Measurements from ENCODE around the gene CCDC110. TPM values are rescaled to one million over a fixed set of nuclear protein-coding genes. Genes with fewer than 3 reads are reported as not detected.

The CCDC110 gene
- total RNA-seq, 1 experiment from 2014 or later: 2.1 TPM

DNA sequence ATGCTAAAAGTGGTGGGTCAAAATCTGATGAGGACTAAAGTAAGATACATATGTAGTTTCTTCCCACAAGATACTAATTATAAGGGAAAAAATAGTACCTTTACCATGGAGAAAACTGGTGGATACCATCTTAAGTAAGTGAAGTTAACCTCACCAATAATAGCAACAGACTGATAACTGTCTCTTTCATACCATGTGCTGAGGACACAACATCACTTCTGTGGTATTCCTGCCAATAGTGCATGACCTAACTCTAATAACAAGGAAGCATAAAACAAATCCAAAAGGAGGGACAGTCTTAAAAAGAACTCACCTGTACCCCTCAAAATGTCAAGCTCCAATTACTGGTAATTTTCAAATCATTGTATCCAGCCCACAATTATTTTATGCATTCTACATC is 54.6 kb downstream of the CCDC110 start (continued):
- TF ChIP-seq, protein P1, sequence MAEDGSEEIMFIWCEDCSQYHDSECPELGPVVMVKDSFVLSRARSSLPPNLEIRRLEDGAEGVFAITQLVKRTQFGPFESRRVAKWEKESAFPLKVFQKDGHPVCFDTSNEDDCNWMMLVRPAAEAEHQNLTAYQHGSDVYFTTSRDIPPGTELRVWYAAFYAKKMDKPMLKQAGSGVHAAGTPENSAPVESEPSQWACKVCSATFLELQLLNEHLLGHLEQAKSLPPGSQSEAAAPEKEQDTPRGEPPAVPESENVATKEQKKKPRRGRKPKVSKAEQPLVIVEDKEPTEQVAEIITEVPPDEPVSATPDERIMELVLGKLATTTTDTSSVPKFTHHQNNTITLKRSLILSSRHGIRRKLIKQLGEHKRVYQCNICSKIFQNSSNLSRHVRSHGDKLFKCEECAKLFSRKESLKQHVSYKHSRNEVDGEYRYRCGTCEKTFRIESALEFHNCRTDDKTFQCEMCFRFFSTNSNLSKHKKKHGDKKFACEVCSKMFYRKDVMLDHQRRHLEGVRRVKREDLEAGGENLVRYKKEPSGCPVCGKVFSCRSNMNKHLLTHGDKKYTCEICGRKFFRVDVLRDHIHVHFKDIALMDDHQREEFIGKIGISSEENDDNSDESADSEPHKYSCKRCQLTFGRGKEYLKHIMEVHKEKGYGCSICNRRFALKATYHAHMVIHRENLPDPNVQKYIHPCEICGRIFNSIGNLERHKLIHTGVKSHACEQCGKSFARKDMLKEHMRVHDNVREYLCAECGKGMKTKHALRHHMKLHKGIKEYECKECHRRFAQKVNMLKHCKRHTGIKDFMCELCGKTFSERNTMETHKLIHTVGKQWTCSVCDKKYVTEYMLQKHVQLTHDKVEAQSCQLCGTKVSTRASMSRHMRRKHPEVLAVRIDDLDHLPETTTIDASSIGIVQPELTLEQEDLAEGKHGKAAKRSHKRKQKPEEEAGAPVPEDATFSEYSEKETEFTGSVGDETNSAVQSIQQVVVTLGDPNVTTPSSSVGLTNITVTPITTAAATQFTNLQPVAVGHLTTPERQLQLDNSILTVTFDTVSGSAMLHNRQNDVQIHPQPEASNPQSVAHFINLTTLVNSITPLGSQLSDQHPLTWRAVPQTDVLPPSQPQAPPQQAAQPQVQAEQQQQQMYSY (CRISPR knock-in tag; IDR thresholded peaks at IDR 0.05): no peak
- no peak for TF ChIP-seq ZNF121 (CRISPR knock-in tag; IDR thresholded peaks at IDR 0.05)

DNA sequence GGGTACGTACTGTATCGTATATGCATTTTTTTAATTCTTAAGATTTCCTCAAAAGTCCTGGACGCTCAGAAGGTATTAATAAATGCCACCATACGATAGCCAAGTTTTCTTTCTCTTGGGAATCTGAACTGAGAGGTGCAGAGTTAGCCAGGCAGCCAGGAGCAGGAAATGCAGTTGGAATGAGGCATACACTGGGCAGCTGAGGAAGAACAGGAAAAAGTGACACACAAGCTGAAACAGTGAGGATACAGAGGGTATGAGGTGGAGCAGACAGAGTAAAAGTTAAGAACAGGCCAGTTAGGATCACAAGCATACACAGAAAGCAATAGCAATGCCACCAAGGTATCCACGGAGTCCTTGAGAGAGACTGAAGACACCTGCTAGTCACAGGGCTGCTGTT is 59.1 kb downstream of the CCDC110 start:
- Mint-ChIP-seq H3K27me3 (ENCODE audit: low read depth) (no peaks in the 10 kb centered on the region; the same call in 1 of the 2 replicates), H3K27ac (no peak overlapping the region), H3K36me3 (peaks cover 22% of the 10 kb centered on the region), H3K4me3 (no peak overlapping the region), H3K9me3 (peaks cover 7% of the 10 kb centered on the region), H3K4me1 (no peaks in the 10 kb centered on the region)
- POLR2A ChIA-PET: no interaction called here
- CTCF ChIA-PET: no interaction called here
- ATAC-seq: no peak
- TF ChIP-seq SP1 (CRISPR knock-in tag; conservative IDR thresholded peaks at IDR 0.05) (no peak), MYBL2 (CRISPR knock-in tag; IDR thresholded peaks at IDR 0.05) (no peak), TCF7 (CRISPR knock-in tag; IDR thresholded peaks at IDR 0.05; ENCODE audit: low read depth) (no peak), JAZF1 (CRISPR knock-in tag; IDR thresholded peaks at IDR 0.05) (no peak), TEAD4 (CRISPR knock-in tag; IDR thresholded peaks at IDR 0.05) (no peak), HMGA2 (CRISPR knock-in tag; IDR thresholded peaks at IDR 0.05) (no peak), ZNF121 (CRISPR knock-in tag; IDR thresholded peaks at IDR 0.05) (no peak), ZNF232 (CRISPR knock-in tag; IDR thresholded peaks at IDR 0.05) (no peak)
- TF ChIP-seq, protein P2, sequence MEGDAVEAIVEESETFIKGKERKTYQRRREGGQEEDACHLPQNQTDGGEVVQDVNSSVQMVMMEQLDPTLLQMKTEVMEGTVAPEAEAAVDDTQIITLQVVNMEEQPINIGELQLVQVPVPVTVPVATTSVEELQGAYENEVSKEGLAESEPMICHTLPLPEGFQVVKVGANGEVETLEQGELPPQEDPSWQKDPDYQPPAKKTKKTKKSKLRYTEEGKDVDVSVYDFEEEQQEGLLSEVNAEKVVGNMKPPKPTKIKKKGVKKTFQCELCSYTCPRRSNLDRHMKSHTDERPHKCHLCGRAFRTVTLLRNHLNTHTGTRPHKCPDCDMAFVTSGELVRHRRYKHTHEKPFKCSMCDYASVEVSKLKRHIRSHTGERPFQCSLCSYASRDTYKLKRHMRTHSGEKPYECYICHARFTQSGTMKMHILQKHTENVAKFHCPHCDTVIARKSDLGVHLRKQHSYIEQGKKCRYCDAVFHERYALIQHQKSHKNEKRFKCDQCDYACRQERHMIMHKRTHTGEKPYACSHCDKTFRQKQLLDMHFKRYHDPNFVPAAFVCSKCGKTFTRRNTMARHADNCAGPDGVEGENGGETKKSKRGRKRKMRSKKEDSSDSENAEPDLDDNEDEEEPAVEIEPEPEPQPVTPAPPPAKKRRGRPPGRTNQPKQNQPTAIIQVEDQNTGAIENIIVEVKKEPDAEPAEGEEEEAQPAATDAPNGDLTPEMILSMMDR (IDR thresholded peaks at IDR 0.05): no peak
- TF ChIP-seq, protein P3, sequence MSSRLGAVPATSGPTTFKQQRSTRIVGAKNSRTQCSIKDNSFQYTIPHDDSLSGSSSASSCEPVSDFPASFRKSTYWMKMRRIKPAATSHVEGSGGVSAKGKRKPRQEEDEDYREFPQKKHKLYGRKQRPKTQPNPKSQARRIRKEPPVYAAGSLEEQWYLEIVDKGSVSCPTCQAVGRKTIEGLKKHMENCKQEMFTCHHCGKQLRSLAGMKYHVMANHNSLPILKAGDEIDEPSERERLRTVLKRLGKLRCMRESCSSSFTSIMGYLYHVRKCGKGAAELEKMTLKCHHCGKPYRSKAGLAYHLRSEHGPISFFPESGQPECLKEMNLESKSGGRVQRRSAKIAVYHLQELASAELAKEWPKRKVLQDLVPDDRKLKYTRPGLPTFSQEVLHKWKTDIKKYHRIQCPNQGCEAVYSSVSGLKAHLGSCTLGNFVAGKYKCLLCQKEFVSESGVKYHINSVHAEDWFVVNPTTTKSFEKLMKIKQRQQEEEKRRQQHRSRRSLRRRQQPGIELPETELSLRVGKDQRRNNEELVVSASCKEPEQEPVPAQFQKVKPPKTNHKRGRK (CRISPR knock-in tag; IDR thresholded peaks at IDR 0.05; ENCODE audit: borderline replicate concordance): no peak
- TF ChIP-seq, protein P4, sequence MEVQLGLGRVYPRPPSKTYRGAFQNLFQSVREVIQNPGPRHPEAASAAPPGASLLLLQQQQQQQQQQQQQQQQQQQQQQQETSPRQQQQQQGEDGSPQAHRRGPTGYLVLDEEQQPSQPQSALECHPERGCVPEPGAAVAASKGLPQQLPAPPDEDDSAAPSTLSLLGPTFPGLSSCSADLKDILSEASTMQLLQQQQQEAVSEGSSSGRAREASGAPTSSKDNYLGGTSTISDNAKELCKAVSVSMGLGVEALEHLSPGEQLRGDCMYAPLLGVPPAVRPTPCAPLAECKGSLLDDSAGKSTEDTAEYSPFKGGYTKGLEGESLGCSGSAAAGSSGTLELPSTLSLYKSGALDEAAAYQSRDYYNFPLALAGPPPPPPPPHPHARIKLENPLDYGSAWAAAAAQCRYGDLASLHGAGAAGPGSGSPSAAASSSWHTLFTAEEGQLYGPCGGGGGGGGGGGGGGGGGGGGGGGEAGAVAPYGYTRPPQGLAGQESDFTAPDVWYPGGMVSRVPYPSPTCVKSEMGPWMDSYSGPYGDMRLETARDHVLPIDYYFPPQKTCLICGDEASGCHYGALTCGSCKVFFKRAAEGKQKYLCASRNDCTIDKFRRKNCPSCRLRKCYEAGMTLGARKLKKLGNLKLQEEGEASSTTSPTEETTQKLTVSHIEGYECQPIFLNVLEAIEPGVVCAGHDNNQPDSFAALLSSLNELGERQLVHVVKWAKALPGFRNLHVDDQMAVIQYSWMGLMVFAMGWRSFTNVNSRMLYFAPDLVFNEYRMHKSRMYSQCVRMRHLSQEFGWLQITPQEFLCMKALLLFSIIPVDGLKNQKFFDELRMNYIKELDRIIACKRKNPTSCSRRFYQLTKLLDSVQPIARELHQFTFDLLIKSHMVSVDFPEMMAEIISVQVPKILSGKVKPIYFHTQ (CRISPR knock-in tag; IDR thresholded peaks at IDR 0.05): no peak
- TF ChIP-seq, protein P5, sequence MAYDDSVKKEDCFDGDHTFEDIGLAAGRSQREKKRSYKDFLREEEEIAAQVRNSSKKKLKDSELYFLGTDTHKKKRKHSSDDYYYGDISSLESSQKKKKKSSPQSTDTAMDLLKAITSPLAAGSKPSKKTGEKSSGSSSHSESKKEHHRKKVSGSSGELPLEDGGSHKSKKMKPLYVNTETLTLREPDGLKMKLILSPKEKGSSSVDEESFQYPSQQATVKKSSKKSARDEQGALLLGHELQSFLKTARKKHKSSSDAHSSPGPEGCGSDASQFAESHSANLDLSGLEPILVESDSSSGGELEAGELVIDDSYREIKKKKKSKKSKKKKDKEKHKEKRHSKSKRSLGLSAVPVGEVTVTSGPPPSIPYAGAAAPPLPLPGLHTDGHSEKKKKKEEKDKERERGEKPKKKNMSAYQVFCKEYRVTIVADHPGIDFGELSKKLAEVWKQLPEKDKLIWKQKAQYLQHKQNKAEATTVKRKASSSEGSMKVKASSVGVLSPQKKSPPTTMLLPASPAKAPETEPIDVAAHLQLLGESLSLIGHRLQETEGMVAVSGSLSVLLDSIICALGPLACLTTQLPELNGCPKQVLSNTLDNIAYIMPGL (CRISPR knock-in tag; IDR thresholded peaks at IDR 0.05): no peak
- TF ChIP-seq, protein P6, sequence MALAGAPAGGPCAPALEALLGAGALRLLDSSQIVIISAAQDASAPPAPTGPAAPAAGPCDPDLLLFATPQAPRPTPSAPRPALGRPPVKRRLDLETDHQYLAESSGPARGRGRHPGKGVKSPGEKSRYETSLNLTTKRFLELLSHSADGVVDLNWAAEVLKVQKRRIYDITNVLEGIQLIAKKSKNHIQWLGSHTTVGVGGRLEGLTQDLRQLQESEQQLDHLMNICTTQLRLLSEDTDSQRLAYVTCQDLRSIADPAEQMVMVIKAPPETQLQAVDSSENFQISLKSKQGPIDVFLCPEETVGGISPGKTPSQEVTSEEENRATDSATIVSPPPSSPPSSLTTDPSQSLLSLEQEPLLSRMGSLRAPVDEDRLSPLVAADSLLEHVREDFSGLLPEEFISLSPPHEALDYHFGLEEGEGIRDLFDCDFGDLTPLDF (CRISPR knock-in tag; IDR thresholded peaks at IDR 0.05): no peak
- TF ChIP-seq, protein P7, sequence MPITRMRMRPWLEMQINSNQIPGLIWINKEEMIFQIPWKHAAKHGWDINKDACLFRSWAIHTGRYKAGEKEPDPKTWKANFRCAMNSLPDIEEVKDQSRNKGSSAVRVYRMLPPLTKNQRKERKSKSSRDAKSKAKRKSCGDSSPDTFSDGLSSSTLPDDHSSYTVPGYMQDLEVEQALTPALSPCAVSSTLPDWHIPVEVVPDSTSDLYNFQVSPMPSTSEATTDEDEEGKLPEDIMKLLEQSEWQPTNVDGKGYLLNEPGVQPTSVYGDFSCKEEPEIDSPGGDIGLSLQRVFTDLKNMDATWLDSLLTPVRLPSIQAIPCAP (CRISPR knock-in tag; IDR thresholded peaks at IDR 0.05): no peak
- DNase-seq (ENCODE audit: low spot score): no peak
